ENCODE measurements around the gene NUBPL.
A peak's percentile ranks its signal among the peaks of the same experiment; 100 is the strongest.
"Not testable (repeated sequence)": the region's sequence is repeated elsewhere in the genome, so short reads cannot be mapped to it uniquely, and the experiment has no call there.

NUBPL gene

GRCh38 chr14:31677630-31678029, 116.4 kb downstream of the NUBPL start:
- no peak for DNase-seq (ENCODE audit: low read depth)

- DNase-seq (ENCODE audit: low read depth), result no peak
These were observed 117.4 kb downstream of the NUBPL start for GRCh38 chr14:31678421-31679249.

GRCh38 chr14:31682768-31683167, 121.6 kb downstream of the NUBPL start:
- no peak for DNase-seq (ENCODE audit: low read depth)

- DNase-seq (ENCODE audit: low read depth), result no peak
These were observed 126.5 kb downstream of the NUBPL start for GRCh38 chr14:31687726-31688125.

GRCh38 chr14:31690056-31690455, 128.9 kb downstream of the NUBPL start:
- no peak for DNase-seq (ENCODE audit: low read depth)

GRCh38 chr14:31692376-31692781, 131.2 kb downstream of the NUBPL start:
- DNase-seq (ENCODE audit: low read depth), result peak; percentile 4

GRCh38 chr14:31696378-31696777, 135.2 kb downstream of the NUBPL start:
- no peak for DNase-seq (ENCODE audit: low read depth)

GRCh38 chr14:31699809-31700208, 138.6 kb downstream of the NUBPL start:
- no peak for DNase-seq (ENCODE audit: low read depth)

GRCh38 chr14:31700282-31701074, 139.3 kb downstream of the NUBPL start:
- no peak for DNase-seq (ENCODE audit: low read depth)

GRCh38 chr14:31702130-31702529, 140.9 kb downstream of the NUBPL start:
- no peak for DNase-seq (ENCODE audit: low read depth)

- DNase-seq (ENCODE audit: low read depth), result no peak
These were observed 141.9 kb downstream of the NUBPL start for GRCh38 chr14:31703056-31703455.

- DNase-seq (ENCODE audit: low read depth), result no peak
These were observed 144.5 kb downstream of the NUBPL start for GRCh38 chr14:31705731-31706130.

GRCh38 chr14:31708661-31709060, 147.5 kb downstream of the NUBPL start:
- not testable (repeated sequence) for DNase-seq (ENCODE audit: low read depth)

GRCh38 chr14:31712244-31713127, 151.3 kb downstream of the NUBPL start:
- DNase-seq (ENCODE audit: low read depth), result no peak

- no peak for DNase-seq (ENCODE audit: low read depth)
These were observed 155.0 kb downstream of the NUBPL start for GRCh38 chr14:31716208-31716607.

GRCh38 chr14:31717294-31718085, 156.3 kb downstream of the NUBPL start:
- DNase-seq (ENCODE audit: low read depth), result no peak

- DNase-seq (ENCODE audit: low read depth), result no peak
These were observed 157.4 kb downstream of the NUBPL start for GRCh38 chr14:31718585-31718984.

GRCh38 chr14:31718985-31719384, 157.8 kb downstream of the NUBPL start:
- DNase-seq (ENCODE audit: low read depth), result no peak

GRCh38 chr14:31726337-31726736, 165.1 kb downstream of the NUBPL start:
- no peak for DNase-seq (ENCODE audit: low read depth)

GRCh38 chr14:31727797-31728196, 166.6 kb downstream of the NUBPL start:
- DNase-seq (ENCODE audit: low read depth), result no peak

- no peak for DNase-seq (ENCODE audit: low read depth)
These were observed 179.5 kb downstream of the NUBPL start for GRCh38 chr14:31740688-31741087.

Data from EH (cell line).